KMS-11 (cell line): Measurements from ENCODE around the gene GRK5.

Experiments used
- H2AFZ ChIP-seq: fragments of 200-600 bp; sonication (generic); 2 replicates; pipeline ENCODE4 v1.6.1; 2016; ENCODE audit warnings: antibody characterized with exemption, mixed run types, low read depth
- H3K27ac ChIP-seq: fragments of 200-600 bp; sonication (generic); 2 replicates; pipeline ENCODE4 v1.6.1; 2016; ENCODE audit warnings: mild to moderate bottlenecking, mixed run types
- H3K27me3 ChIP-seq: fragments of 200-600 bp; sonication (generic); 2 replicates; pipeline ENCODE4 v1.6.1; 2017; ENCODE audit warnings: mild to moderate bottlenecking, low read depth, mixed run types, moderate library complexity; ENCODE audit not compliant: insufficient read depth
- H3K36me3 ChIP-seq: fragments of 200-600 bp; sonication (generic); 2 replicates; pipeline ENCODE4 v1.6.1; 2017; ENCODE audit warnings: mild to moderate bottlenecking, mixed run types; ENCODE audit not compliant: insufficient read depth
- H3K4me1 ChIP-seq: fragments of 200-600 bp; sonication (generic); 2 replicates; pipeline ENCODE4 v1.6.1; 2016; ENCODE audit warnings: mild to moderate bottlenecking, low read depth, mixed run types; ENCODE audit not compliant: poor library complexity, severe bottlenecking
- H3K4me2 ChIP-seq: fragments of 200-600 bp; sonication (generic); 2 replicates; pipeline ENCODE4 v1.7.0; 2016; ENCODE audit warnings: mild to moderate bottlenecking, mixed run types
- H3K4me3 ChIP-seq: fragments of 200-600 bp; sonication (generic); IDR thresholded peaks from 2 replicates; pipeline ENCODE4 v1.6.1; 2017; ENCODE audit warnings: low read depth, low read length, mixed read lengths; ENCODE audit not compliant: insufficient read depth
- H3K79me2 ChIP-seq: fragments of 200-600 bp; sonication (generic); 2 replicates; pipeline ENCODE4 v1.6.1; 2016; ENCODE audit warnings: low read depth, mixed run types; ENCODE audit not compliant: insufficient read depth
- H3K9ac ChIP-seq: fragments of 200-600 bp; sonication (generic); 2 replicates; pipeline ENCODE4 v1.6.1; 2016; ENCODE audit warnings: mild to moderate bottlenecking, mixed run types
- H4K20me1 ChIP-seq: fragments of 200-600 bp; sonication (generic); 2 replicates; pipeline ENCODE4 v1.6.1; 2016; ENCODE audit warnings: mild to moderate bottlenecking, mixed run types; ENCODE audit not compliant: insufficient read depth
- CTCF ChIP-seq: fragments of 200-600 bp; sonication (generic); conservative IDR thresholded peaks from 2 replicates; pipeline ENCODE4 v1.6.1; 2017; ENCODE audit warnings: low read depth, mild to moderate bottlenecking, antibody characterized with exemption, low read length, moderate library complexity, mixed read lengths

Gene GRK5

GRCh38 chr10:119245272-119245671 is 37.9 kb downstream of the GRK5 start:
- no peak overlapping the region for H3K4me2 ChIP-seq

GRCh38 chr10:119246862-119247549 is 39.6 kb downstream of the GRK5 start:
- Histone ChIP-seq H4K20me1 (no peaks in the 10 kb centered on the region), H3K27me3 (no peaks in the 10 kb centered on the region), H2AFZ (no peak overlapping the region), H3K4me3 (no peak overlapping the region), H3K4me1 (no peaks in the 10 kb centered on the region), H3K36me3 (no peaks in the 10 kb centered on the region), H3K9ac (no peak overlapping the region), H3K79me2 (no peaks in the 10 kb centered on the region), H3K4me2 (no peak overlapping the region), H3K27ac (no peak overlapping the region)
- no peak for TF ChIP-seq CTCF

More at GRCh38 chr10:119245272-119245671, 37.9 kb downstream of the GRK5 start:
- no peak for TF ChIP-seq CTCF
- Histone ChIP-seq H3K4me1 (no peaks in the 10 kb centered on the region), H3K27me3 (no peaks in the 10 kb centered on the region), H3K27ac (no peak overlapping the region), H4K20me1 (no peaks in the 10 kb centered on the region), H3K9ac (no peak overlapping the region), H3K4me3 (no peak overlapping the region), H3K36me3 (no peaks in the 10 kb centered on the region), H3K79me2 (no peaks in the 10 kb centered on the region), H2AFZ (no peak overlapping the region)

GRCh38 chr10:119247550-119247894 is 40.2 kb downstream of the GRK5 start:
- no peaks in the 10 kb centered on the region for H4K20me1 ChIP-seq
- no peak overlapping the region for H3K27ac ChIP-seq
- no peak overlapping the region for H2AFZ ChIP-seq
- H3K4me3 ChIP-seq = no peak overlapping the region
- H3K36me3 ChIP-seq = no peaks in the 10 kb centered on the region
- H3K4me1 ChIP-seq = no peaks in the 10 kb centered on the region
- TF ChIP-seq CTCF = no peak
- no peak overlapping the region for H3K4me2 ChIP-seq
- H3K79me2 ChIP-seq = no peaks in the 10 kb centered on the region
- H3K9ac ChIP-seq = no peak overlapping the region
- H3K27me3 ChIP-seq = no peaks in the 10 kb centered on the region

GRCh38 chr10:119248184-119248583 is 40.8 kb downstream of the GRK5 start:
- Histone ChIP-seq H3K4me2 (no peak overlapping the region), H3K4me1 (no peaks in the 10 kb centered on the region), H3K36me3 (no peaks in the 10 kb centered on the region), H2AFZ (no peak overlapping the region), H3K27ac (no peak overlapping the region), H3K79me2 (no peaks in the 10 kb centered on the region), H3K4me3 (no peak overlapping the region), H3K9ac (no peak overlapping the region), H3K27me3 (no peaks in the 10 kb centered on the region), H4K20me1 (no peaks in the 10 kb centered on the region)
- no peak for TF ChIP-seq CTCF
